Trophoblast cell (in vitro differentiated cells and primary cell): ENCODE data around the gene OR52E1. TPM values are rescaled to one million over a fixed set of nuclear protein-coding genes. Genes with fewer than 3 reads are reported as not detected.

Experiments
- DNase-seq, 2 donors: peaks; one replicate each; pipeline ENCODE4 v3.0.0-alpha.2; 2016
- H2AFZ ChIP-seq: 2 replicates; pipeline ENCODE4 v1.6.1; 2013; ENCODE audit warnings: low read length, moderate library complexity, mild to moderate bottlenecking; ENCODE audit not compliant: insufficient read depth, poor library complexity
- H2AK5ac ChIP-seq: 2 replicates; pipeline ENCODE4 v1.6.1; 2013; ENCODE audit warnings: mild to moderate bottlenecking, low read length
- H2BK120ac ChIP-seq: 2 replicates; pipeline ENCODE4 v1.6.1; 2013; ENCODE audit warnings: low read length, mild to moderate bottlenecking, moderate library complexity; ENCODE audit not compliant: insufficient read depth, poor library complexity
- H2BK12ac ChIP-seq: 2 replicates; pipeline ENCODE4 v1.6.1; 2013; ENCODE audit warnings: mild to moderate bottlenecking, low read length, moderate library complexity
- H2BK5ac ChIP-seq: 2 replicates; pipeline ENCODE4 v1.6.1; 2013; ENCODE audit warnings: low read length, low read depth, moderate library complexity, mild to moderate bottlenecking; ENCODE audit not compliant: poor library complexity
- H3K14ac ChIP-seq: 2 replicates; pipeline ENCODE4 v1.6.1; 2013; ENCODE audit warnings: mild to moderate bottlenecking, low read length
- H3K18ac ChIP-seq: 2 replicates; pipeline ENCODE4 v1.6.1; 2013; ENCODE audit warnings: mild to moderate bottlenecking, low read length
- H3K23ac ChIP-seq: 2 replicates; pipeline ENCODE4 v1.6.1; 2013; ENCODE audit warnings: low read length
- H3K27ac ChIP-seq: 2 replicates; pipeline ENCODE4 v1.5.1; 2013; ENCODE audit warnings: low read depth, mild to moderate bottlenecking, inconsistent platforms, low read length, moderate library complexity
- H3K27me3 ChIP-seq: 2 replicates; pipeline ENCODE4 v1.6.1; 2013; ENCODE audit warnings: inconsistent platforms, mild to moderate bottlenecking, low read length, moderate library complexity; ENCODE audit not compliant: insufficient read depth
- H3K36me3 ChIP-seq, 2 experiments: 1 replicate in 1 of 2; 2 replicates in 1 of 2; pipeline ENCODE4 v1.6.1; 2013; ENCODE audit warnings: low read length in 2 of 2, mild to moderate bottlenecking in 2 of 2, moderate library complexity in 1 of 2; ENCODE audit not compliant: insufficient read depth in 2 of 2, control insufficient read depth in 1 of 2
- H3K4ac ChIP-seq: 2 replicates; pipeline ENCODE4 v1.6.1; 2013; ENCODE audit warnings: low read depth, mild to moderate bottlenecking, low read length, moderate library complexity
- H3K4me1 ChIP-seq, 2 experiments: 1 replicate in 1 of 2; 2 replicates in 1 of 2; pipeline ENCODE4 v1.6.1; 2013; ENCODE audit warnings: low read length in 2 of 2, mild to moderate bottlenecking in 2 of 2, moderate library complexity in 1 of 2; ENCODE audit not compliant: insufficient read depth in 2 of 2, control insufficient read depth in 1 of 2
- H3K4me2 ChIP-seq: 2 replicates; pipeline ENCODE4 v1.6.1; 2013; ENCODE audit warnings: inconsistent platforms, mild to moderate bottlenecking, low read length, moderate library complexity
- H3K4me3 ChIP-seq: 2 replicates; pipeline ENCODE4 v1.5.1; 2013; ENCODE audit warnings: mild to moderate bottlenecking, low read depth, low read length, inconsistent platforms
- H3K79me1 ChIP-seq: one replicate; pipeline ENCODE4 v1.6.1; 2013; ENCODE audit warnings: low read length
- H3K79me2 ChIP-seq: 2 replicates; pipeline ENCODE4 v1.6.1; 2013; ENCODE audit warnings: low read length, mild to moderate bottlenecking; ENCODE audit not compliant: control insufficient read depth, insufficient read depth, poor library complexity
- H3K9ac ChIP-seq: 2 replicates; pipeline ENCODE4 v1.6.1; 2013; ENCODE audit warnings: mild to moderate bottlenecking, low read length
- H3K9me3 ChIP-seq: 2 replicates; pipeline ENCODE4 v1.6.1; 2013; ENCODE audit warnings: low read depth, mild to moderate bottlenecking, control low read depth, inconsistent platforms, low read length; ENCODE audit not compliant: insufficient read depth
- H4K12ac ChIP-seq: 2 replicates; pipeline ENCODE4 v1.6.1; 2013; ENCODE audit warnings: low read depth, mild to moderate bottlenecking, low read length, moderate library complexity
- H4K8ac ChIP-seq: 2 replicates; pipeline ENCODE4 v1.6.1; 2013; ENCODE audit warnings: low read depth, mild to moderate bottlenecking, low read length, moderate library complexity
- H4K91ac ChIP-seq: one replicate; pipeline ENCODE4 v1.6.1; 2013; ENCODE audit warnings: low read depth, mild to moderate bottlenecking, low read length, moderate library complexity
- WGBS: extraction: QIAGEN DNeasy Blood & Tissue Kit; methylation state at CpG from one replicate; pipeline ENCODE4 v1.1.7; 2013; ENCODE audit warnings: missing lambda C conversion rate; ENCODE audit not compliant: insufficient read length, insufficient coverage; ENCODE audit errors: extremely low coverage; 5-methylcytosine and 5-hydroxymethylcytosine counted together
- polyA plus RNA-seq: library from polyadenylated mRNA; stranded (reverse); fragments of 200-250 nt; gene quantifications from 2 replicates; pipeline ENCODE4 v1.2.3, GENCODE V29; 2013

OR52E1 gene
- not detected in 2 replicates for polyA plus RNA-seq

GRCh38 chr11:5069272-5069671 is at the start of gene OR52E1:
OR52E1 (plus strand) TSS chr11:5069572.
- no peaks in the 10 kb centered on the region for H3K9me3 ChIP-seq
- H3K79me1 ChIP-seq = no peaks in the 10 kb centered on the region
- H2BK5ac ChIP-seq = no peak within 1 kb of the TSS
- no peak within 1 kb of the TSS for H3K27ac ChIP-seq
- no peaks in the 10 kb centered on the region for H3K36me3 ChIP-seq
- no peaks in the 10 kb centered on the region for H3K4me1 ChIP-seq
- H4K12ac ChIP-seq = no peak within 1 kb of the TSS
- no peak within 1 kb of the TSS for H3K23ac ChIP-seq
- no peak within 1 kb of the TSS for H2BK12ac ChIP-seq
- no peak within 1 kb of the TSS for H2BK120ac ChIP-seq
- H3K4me3 ChIP-seq = no peak within 1 kb of the TSS
- no peak within 1 kb of the TSS for H2AK5ac ChIP-seq
- H3K27me3 ChIP-seq = no peaks in the 10 kb centered on the region
- no CpG with 5 or more reads among the region's 3 CpGs for WGBS
- H3K4me2 ChIP-seq = no peak within 1 kb of the TSS
- no peak within 1 kb of the TSS for H3K4ac ChIP-seq
- H3K79me2 ChIP-seq = no peaks in the 10 kb centered on the region
- H4K91ac ChIP-seq = no peak within 1 kb of the TSS
- H2AFZ ChIP-seq = no peak within 1 kb of the TSS
- no peak within 1 kb of the TSS for H3K18ac ChIP-seq
- DNase-seq = no peak
- H3K14ac ChIP-seq = no peak within 1 kb of the TSS
- no peak within 1 kb of the TSS for H3K9ac ChIP-seq
- H4K8ac ChIP-seq = no peak within 1 kb of the TSS

DNA sequence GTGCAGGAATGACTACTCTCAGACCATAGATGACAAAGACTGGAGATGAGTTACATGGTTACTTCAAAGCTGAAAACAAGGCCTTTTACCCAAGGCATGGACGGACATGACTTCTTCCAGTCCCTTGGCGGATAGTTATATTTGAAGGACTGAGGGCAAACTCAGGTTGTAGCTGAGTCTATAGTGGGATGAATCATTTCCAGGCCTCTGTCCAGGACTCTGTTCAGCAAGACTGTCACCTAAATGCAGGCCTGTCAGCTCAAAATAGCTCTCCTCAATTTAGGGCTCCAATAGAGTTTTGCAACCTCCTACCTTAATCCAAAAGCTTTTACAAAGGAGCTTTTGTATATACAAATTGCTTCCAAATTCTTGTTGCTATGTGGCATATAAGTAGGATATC is 47.4 kb upstream of the OR52E1 start:
- WGBS = no CpG with 5 or more reads among the region's 2 CpGs
- Histone ChIP-seq H2AFZ (no peak overlapping the region), H3K14ac (no peak overlapping the region), H3K9ac (no peak overlapping the region), H2BK120ac (no peak overlapping the region), H4K12ac (no peak overlapping the region), H3K27ac (no peak overlapping the region), H3K4me3 (no peak overlapping the region), H3K79me2 (no peaks in the 10 kb centered on the region), H3K23ac (no peak overlapping the region), H4K91ac (no peak overlapping the region), H3K27me3 (no peaks in the 10 kb centered on the region), H3K4ac (no peak overlapping the region), H2AK5ac (no peak overlapping the region), H3K4me2 (no peak overlapping the region), H3K79me1 (no peaks in the 10 kb centered on the region), H3K9me3 (peaks cover 5% of the 10 kb centered on the region), H3K18ac (no peak overlapping the region), H4K8ac (no peak overlapping the region), H3K4me1 (no peaks in the 10 kb centered on the region), H2BK12ac (no peak overlapping the region), H2BK5ac (no peak overlapping the region), H3K36me3 (no peaks in the 10 kb centered on the region)
- DNase-seq = no peak

DNA sequence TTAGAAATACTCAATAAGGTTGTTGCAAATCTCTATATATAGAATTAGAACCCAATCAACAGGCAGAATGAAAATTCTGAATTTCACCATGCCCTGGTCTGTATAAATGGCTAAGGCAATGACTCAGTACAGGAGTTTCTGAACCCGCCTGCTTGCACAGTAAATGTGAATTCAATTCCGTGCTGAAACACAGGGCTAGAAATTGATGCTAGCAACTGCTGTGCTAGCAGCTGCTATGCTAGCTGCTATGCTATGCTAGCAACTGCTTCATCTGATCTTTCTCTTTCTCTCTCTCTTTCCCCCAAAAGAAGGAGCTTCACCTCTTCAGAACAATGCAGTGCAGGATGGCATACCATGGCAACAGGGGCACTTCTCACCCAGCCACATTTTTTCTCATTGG is 32.7 kb upstream of the OR52E1 start:
- Histone ChIP-seq H3K14ac (no peak overlapping the region), H3K36me3 (no peaks in the 10 kb centered on the region), H2AK5ac (no peak overlapping the region), H3K79me2 (no peaks in the 10 kb centered on the region), H3K4ac (no peak overlapping the region), H3K27me3 (no peaks in the 10 kb centered on the region), H3K79me1 (no peaks in the 10 kb centered on the region), H2BK12ac (no peak overlapping the region), H3K27ac (no peak overlapping the region), H2BK120ac (no peak overlapping the region), H2AFZ (no peak overlapping the region), H3K4me1 (peaks cover 3 to 4% of the 10 kb centered on the region in 2 experiments), H3K9me3 (no peaks in the 10 kb centered on the region), H2BK5ac (no peak overlapping the region), H3K23ac (no peak overlapping the region), H3K18ac (no peak overlapping the region), H3K9ac (no peak overlapping the region), H4K91ac (no peak overlapping the region), H3K4me2 (no peak overlapping the region), H3K4me3 (no peak overlapping the region), H4K12ac (no peak overlapping the region), H4K8ac (no peak overlapping the region)
- no CpG with 5 or more reads among the region's 2 CpGs for WGBS
- no peak for DNase-seq

DNA sequence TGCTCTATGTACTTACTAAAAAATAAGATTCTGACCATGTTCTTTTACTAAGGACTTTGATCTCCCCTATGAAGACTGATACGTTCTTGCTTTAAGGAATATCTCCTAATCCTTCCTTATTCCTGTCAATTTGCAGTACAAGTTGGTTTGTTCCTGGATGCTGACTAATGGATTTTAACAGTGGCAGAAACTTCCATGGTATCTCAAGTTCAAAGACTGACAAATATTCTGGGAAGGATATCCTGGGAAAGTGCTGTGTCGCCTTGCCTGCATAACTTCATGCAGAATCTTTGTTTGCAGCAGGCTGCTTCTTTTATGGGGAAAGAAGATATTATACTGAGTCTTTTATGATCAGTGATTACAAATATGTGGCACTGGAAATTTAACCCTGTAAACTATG is 31.4 kb upstream of the OR52E1 start:
- H2AK5ac ChIP-seq = no peak overlapping the region
- no peak overlapping the region for H4K12ac ChIP-seq
- no peak overlapping the region for H2BK120ac ChIP-seq
- no peaks in the 10 kb centered on the region for H3K36me3 ChIP-seq
- no peak overlapping the region for H4K8ac ChIP-seq
- DNase-seq = no peak
- H3K18ac ChIP-seq = no peak overlapping the region
- no peak overlapping the region for H4K91ac ChIP-seq
- H3K4me2 ChIP-seq = no peak overlapping the region
- no peak overlapping the region for H2BK12ac ChIP-seq
- H3K9ac ChIP-seq = no peak overlapping the region
- H3K14ac ChIP-seq = no peak overlapping the region
- no peaks in the 10 kb centered on the region for H3K79me1 ChIP-seq
- peaks cover 3 to 4% of the 10 kb centered on the region in 2 experiments for H3K4me1 ChIP-seq
- no peaks in the 10 kb centered on the region for H3K9me3 ChIP-seq
- no peak overlapping the region for H3K23ac ChIP-seq
- H2BK5ac ChIP-seq = no peak overlapping the region
- no CpG with 5 or more reads among the region's 2 CpGs for WGBS
- no peak overlapping the region for H3K4ac ChIP-seq
- H3K27me3 ChIP-seq = no peaks in the 10 kb centered on the region
- no peaks in the 10 kb centered on the region for H3K79me2 ChIP-seq
- H2AFZ ChIP-seq = no peak overlapping the region
- H3K4me3 ChIP-seq = no peak overlapping the region
- no peak overlapping the region for H3K27ac ChIP-seq
